Astrocyte (in vitro differentiated cells and primary cell): ENCODE data around the gene FECH. TPM values are rescaled to one million over a fixed set of nuclear protein-coding genes. Genes with fewer than 3 reads are reported as not detected.

ENCODE experiments used
- DNase-seq: peaks from one replicate; pipeline ENCODE4 v3.0.0-alpha.2; 2010; ENCODE audit warnings: low read depth
- FAIRE-seq: peaks from 2 replicates; lab custom pipeline; 2011; peaks lifted over from hg19 to GRCh38; lab: Jason Lieb, UNC
- H2AFZ ChIP-seq: 2 replicates; pipeline ENCODE4 v1.6.0; 2012; ENCODE audit warnings: low read depth, low read length, inconsistent platforms
- H3K27ac ChIP-seq: 2 replicates; pipeline ENCODE4 v1.5.1; 2011; ENCODE audit warnings: low read depth, low read length, inconsistent platforms
- H3K27me3 ChIP-seq: 2 replicates; pipeline ENCODE4 v1.6.0; 2011; ENCODE audit warnings: low read length, inconsistent platforms; ENCODE audit not compliant: insufficient read depth
- H3K36me3 ChIP-seq: 2 replicates; pipeline ENCODE4 v1.5.1; 2011; ENCODE audit warnings: low read length, inconsistent platforms; ENCODE audit not compliant: insufficient read depth
- H3K4me1 ChIP-seq: 2 replicates; pipeline ENCODE4 v1.5.1; 2011; ENCODE audit warnings: low read length, inconsistent platforms; ENCODE audit not compliant: insufficient read depth
- H3K4me2 ChIP-seq: 2 replicates; pipeline ENCODE4 v1.6.0; 2012; ENCODE audit warnings: low read length, inconsistent platforms
- H3K4me3 ChIP-seq: 2 replicates; pipeline ENCODE4 v1.5.1; 2011; ENCODE audit warnings: low read depth, mild to moderate bottlenecking, low read length, inconsistent platforms; ENCODE audit not compliant: insufficient read depth
- H3K79me2 ChIP-seq: 2 replicates; pipeline ENCODE4 v1.6.0; 2012; ENCODE audit warnings: mild to moderate bottlenecking, low read length, inconsistent platforms; ENCODE audit not compliant: insufficient read depth
- H3K9ac ChIP-seq: 2 replicates; pipeline ENCODE4 v1.6.0; 2012; ENCODE audit warnings: mild to moderate bottlenecking, low read length, inconsistent platforms
- H3K9me3 ChIP-seq: 2 replicates; pipeline ENCODE4 v1.5.1; 2012; ENCODE audit warnings: low read depth, mild to moderate bottlenecking, low read length, inconsistent platforms; ENCODE audit not compliant: insufficient read depth
- H4K20me1 ChIP-seq: 2 replicates; pipeline ENCODE4 v1.6.0; 2012; ENCODE audit warnings: low read length, inconsistent platforms; ENCODE audit not compliant: insufficient read depth
- H3K27ac Mint-ChIP-seq: one replicate; pipeline ENCODE4 v1.8.0; 2021; ENCODE audit warnings: mild to moderate bottlenecking, mixed read lengths; ENCODE audit not compliant: unreplicated experiment
- H3K27me3 Mint-ChIP-seq: one replicate; pipeline ENCODE4 v1.8.0; 2021; ENCODE audit warnings: low read depth, mixed read lengths; ENCODE audit not compliant: unreplicated experiment
- H3K36me3 Mint-ChIP-seq: one replicate; pipeline ENCODE4 v1.8.0; 2021; ENCODE audit warnings: low read depth, mixed read lengths; ENCODE audit not compliant: unreplicated experiment
- H3K4me1 Mint-ChIP-seq: one replicate; pipeline ENCODE4 v1.8.0; 2021; ENCODE audit warnings: low read depth, mixed read lengths; ENCODE audit not compliant: unreplicated experiment
- H3K4me3 Mint-ChIP-seq: one replicate; pipeline ENCODE4 v1.8.0; 2021; ENCODE audit warnings: mild to moderate bottlenecking, moderate library complexity, mixed read lengths; ENCODE audit not compliant: unreplicated experiment
- H3K9me3 Mint-ChIP-seq: one replicate; pipeline ENCODE4 v1.8.0; 2021; ENCODE audit warnings: mild to moderate bottlenecking, mixed read lengths; ENCODE audit not compliant: unreplicated experiment
- EZH2 ChIP-seq: IDR thresholded peaks from 2 replicates; pipeline ENCODE4 v1.6.1; 2012; ENCODE audit warnings: mild to moderate bottlenecking, low read length, inconsistent platforms; ENCODE audit not compliant: insufficient read depth
- total RNA-seq: library from RNA; stranded (reverse); gene quantifications from 2 replicates; pipeline ENCODE4 v1.2.1, GENCODE V29; 2021
- TF ChIP-seq, protein P1 (sequence below): IDR thresholded peaks from 2 replicates; pipeline ENCODE4 v1.5.1; 2011; ENCODE audit warnings: low read depth, mild to moderate bottlenecking, inconsistent platforms, low read length, moderate library complexity; ENCODE audit not compliant: insufficient read depth

Gene FECH
- total RNA-seq, 1 donor from 2014 or later: 25.1 TPM

DNA sequence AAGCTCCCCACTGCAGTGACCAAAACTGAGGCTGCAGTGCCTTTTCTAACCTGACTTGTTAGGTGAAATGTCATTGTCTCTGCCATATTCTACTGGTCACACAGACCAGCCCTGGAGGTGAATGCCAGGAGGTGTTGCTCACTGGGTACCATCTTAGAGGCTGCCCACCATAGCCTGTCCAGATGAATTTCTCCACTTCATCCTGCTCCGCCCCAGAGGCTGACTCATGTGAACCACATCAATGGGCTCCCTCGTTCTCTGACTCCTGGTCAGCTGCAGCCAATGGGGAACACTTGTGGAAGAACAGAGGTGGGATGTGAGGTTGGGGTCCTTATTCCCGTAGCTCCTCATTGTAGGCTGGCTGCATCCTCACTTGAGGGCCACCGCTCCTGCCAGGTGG is 38.5 kb upstream of the FECH start:
- Histone ChIP-seq H3K79me2 (peaks cover 17% of the 10 kb centered on the region), H2AFZ (peak overlapping the region; percentile 30), H3K4me1 (peaks cover 26% of the 10 kb centered on the region), H3K4me3 (no peak overlapping the region), H3K4me2 (no peak overlapping the region), H3K36me3 (no peaks in the 10 kb centered on the region), H3K27me3 (no peaks in the 10 kb centered on the region), H3K27ac (no peak overlapping the region), H4K20me1 (peaks cover 2% of the 10 kb centered on the region), H3K9ac (no peak overlapping the region), H3K9me3 (no peaks in the 10 kb centered on the region)
- FAIRE-seq: no peak
- Mint-ChIP-seq H3K27me3 (no peaks in the 10 kb centered on the region), H3K4me1 (peaks cover 14% of the 10 kb centered on the region), H3K36me3 (no peaks in the 10 kb centered on the region), H3K27ac (peak overlapping the region; percentile 47), H3K4me3 (no peak overlapping the region), H3K9me3 (no peaks in the 10 kb centered on the region)
- peak; percentile 46 for DNase-seq
- TF ChIP-seq EZH2: no peak
- TF ChIP-seq, protein P1, sequence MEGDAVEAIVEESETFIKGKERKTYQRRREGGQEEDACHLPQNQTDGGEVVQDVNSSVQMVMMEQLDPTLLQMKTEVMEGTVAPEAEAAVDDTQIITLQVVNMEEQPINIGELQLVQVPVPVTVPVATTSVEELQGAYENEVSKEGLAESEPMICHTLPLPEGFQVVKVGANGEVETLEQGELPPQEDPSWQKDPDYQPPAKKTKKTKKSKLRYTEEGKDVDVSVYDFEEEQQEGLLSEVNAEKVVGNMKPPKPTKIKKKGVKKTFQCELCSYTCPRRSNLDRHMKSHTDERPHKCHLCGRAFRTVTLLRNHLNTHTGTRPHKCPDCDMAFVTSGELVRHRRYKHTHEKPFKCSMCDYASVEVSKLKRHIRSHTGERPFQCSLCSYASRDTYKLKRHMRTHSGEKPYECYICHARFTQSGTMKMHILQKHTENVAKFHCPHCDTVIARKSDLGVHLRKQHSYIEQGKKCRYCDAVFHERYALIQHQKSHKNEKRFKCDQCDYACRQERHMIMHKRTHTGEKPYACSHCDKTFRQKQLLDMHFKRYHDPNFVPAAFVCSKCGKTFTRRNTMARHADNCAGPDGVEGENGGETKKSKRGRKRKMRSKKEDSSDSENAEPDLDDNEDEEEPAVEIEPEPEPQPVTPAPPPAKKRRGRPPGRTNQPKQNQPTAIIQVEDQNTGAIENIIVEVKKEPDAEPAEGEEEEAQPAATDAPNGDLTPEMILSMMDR: no peak

DNA sequence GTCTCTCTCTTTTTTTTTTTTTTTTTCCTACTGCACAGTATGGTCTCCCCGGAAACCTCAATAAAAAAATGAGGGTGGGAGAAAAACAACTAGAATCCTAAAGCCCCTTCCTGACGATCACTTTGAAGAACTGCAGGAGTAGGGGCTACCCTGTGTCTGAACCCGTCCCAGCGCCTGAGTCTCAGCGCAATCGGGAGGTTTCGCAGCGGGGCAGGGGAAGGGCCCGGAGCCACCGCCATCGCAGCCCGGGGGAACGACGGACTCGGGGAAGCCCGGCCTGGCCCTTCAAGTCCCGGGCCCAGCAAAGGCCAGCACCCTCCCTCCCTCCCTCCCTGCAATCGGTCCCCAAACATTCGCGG is 34.7 kb upstream of the FECH start:
- DNase-seq (no peak), FAIRE-seq (no peak)
- peaks cover 5% of the 10 kb centered on the region for H3K36me3 Mint-ChIP-seq
- H3K9me3 ChIP-seq: no peaks in the 10 kb centered on the region
- H3K4me1 ChIP-seq: peaks cover 18% of the 10 kb centered on the region
- H3K36me3 ChIP-seq: peaks cover 12% of the 10 kb centered on the region
- peak overlapping the region; percentile 95 for H3K9ac ChIP-seq
- peak overlapping the region; percentile 92 for H3K4me2 ChIP-seq
- H3K4me1 Mint-ChIP-seq: peaks cover 8% of the 10 kb centered on the region
- peak overlapping the region; percentile 99 for H2AFZ ChIP-seq
- no peaks in the 10 kb centered on the region for H3K27me3 Mint-ChIP-seq
- peaks cover 20% of the 10 kb centered on the region for H4K20me1 ChIP-seq
- peak overlapping the region; percentile 95 for H3K4me3 Mint-ChIP-seq
- no peaks in the 10 kb centered on the region for H3K9me3 Mint-ChIP-seq
- peak overlapping the region; percentile 90 for H3K27ac ChIP-seq
- peaks cover 47% of the 10 kb centered on the region for H3K79me2 ChIP-seq
- H3K4me3 ChIP-seq: peak overlapping the region; percentile 89
- no peaks in the 10 kb centered on the region for H3K27me3 ChIP-seq
- TF ChIP-seq, protein P1: no peak
- TF ChIP-seq EZH2: no peak
- H3K27ac Mint-ChIP-seq: peak overlapping the region; percentile 97

DNA sequence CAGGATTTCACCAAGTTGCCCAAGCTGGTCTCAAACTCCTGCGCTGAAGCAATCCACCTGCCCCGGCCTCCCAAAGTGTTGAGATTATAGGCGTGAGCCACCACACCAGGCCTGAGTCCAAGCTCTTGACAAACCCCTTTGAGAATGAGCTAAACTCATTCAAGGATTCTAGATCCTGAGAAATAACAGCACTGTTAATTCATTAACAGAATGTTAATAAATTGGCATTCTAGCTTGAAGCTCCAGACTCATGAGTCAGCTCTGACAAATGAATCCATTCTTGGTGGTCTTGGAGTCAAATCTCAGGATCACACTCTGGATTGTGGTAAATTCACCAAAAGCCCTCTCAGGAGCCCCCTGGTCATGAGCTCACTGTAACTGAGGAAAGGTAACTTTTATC is 33.4 kb upstream of the FECH start:
- Mint-ChIP-seq H3K9me3 (no peaks in the 10 kb centered on the region), H3K27ac (peak overlapping the region; percentile 89), H3K4me1 (peaks cover 8% of the 10 kb centered on the region), H3K36me3 (peaks cover 10% of the 10 kb centered on the region), H3K27me3 (no peaks in the 10 kb centered on the region), H3K4me3 (peak overlapping the region; percentile 95)
- H2AFZ ChIP-seq: no peak overlapping the region
- H3K27me3 ChIP-seq: no peaks in the 10 kb centered on the region
- FAIRE-seq (no peak), DNase-seq (no peak)
- peaks cover 20% of the 10 kb centered on the region for H4K20me1 ChIP-seq
- H3K4me3 ChIP-seq: no peak overlapping the region
- H3K9ac ChIP-seq: no peak overlapping the region
- H3K79me2 ChIP-seq: peaks cover 54% of the 10 kb centered on the region
- H3K27ac ChIP-seq: peak overlapping the region; percentile 1
- H3K36me3 ChIP-seq: peaks cover 20% of the 10 kb centered on the region
- H3K4me2 ChIP-seq: peak overlapping the region; percentile 92
- no peaks in the 10 kb centered on the region for H3K9me3 ChIP-seq
- H3K4me1 ChIP-seq: peaks cover 17% of the 10 kb centered on the region
- TF ChIP-seq, protein P1: no peak
- TF ChIP-seq EZH2: no peak
